PFSK-1 (cell line): ENCODE data around the gene VAV2.

Experiments used
- POLR2AphosphoS5 ChIP-seq: IDR thresholded peaks from 2 replicates; pipeline ENCODE4 v1.6.1; 2012; ENCODE audit warnings: low read depth, mild to moderate bottlenecking, control low read depth, low read length, moderate library complexity
- REST ChIP-seq, 2 experiments: IDR thresholded peaks; 2 replicates each; pipeline versions ENCODE4 v1.6.1 to v1.8.0; 2011 to 2012; ENCODE audit warnings: low read depth in 2 of 2, low read length in 2 of 2, control low read depth in 1 of 2, inconsistent platforms in 1 of 2, mild to moderate bottlenecking in 1 of 2, moderate library complexity in 1 of 2; ENCODE audit not compliant: insufficient read depth in 1 of 2
- SIN3A ChIP-seq: IDR thresholded peaks from 2 replicates; pipeline ENCODE4 v1.6.1; 2012; ENCODE audit warnings: mild to moderate bottlenecking, low read length, moderate library complexity, borderline replicate concordance; ENCODE audit not compliant: insufficient read depth

- TF ChIP-seq POLR2AphosphoS5 (no peak), SIN3A (no peak), REST (IDR thresholded peaks at IDR 0.05; ENCODE audit: insufficient read depth in 1 of 2, low read depth in 2 of 2, low read length in 2 of 2) (no peak)
Observed at GRCh38 chr9:133989625-133990365, 2.3 kb downstream of the VAV2 start.
